ENCODE data around the gene ANO1.
"Not testable (repeated sequence)": the region's sequence is repeated elsewhere in the genome, so short reads cannot be mapped to it uniquely, and the experiment has no call there.

The ANO1 gene

DNA sequence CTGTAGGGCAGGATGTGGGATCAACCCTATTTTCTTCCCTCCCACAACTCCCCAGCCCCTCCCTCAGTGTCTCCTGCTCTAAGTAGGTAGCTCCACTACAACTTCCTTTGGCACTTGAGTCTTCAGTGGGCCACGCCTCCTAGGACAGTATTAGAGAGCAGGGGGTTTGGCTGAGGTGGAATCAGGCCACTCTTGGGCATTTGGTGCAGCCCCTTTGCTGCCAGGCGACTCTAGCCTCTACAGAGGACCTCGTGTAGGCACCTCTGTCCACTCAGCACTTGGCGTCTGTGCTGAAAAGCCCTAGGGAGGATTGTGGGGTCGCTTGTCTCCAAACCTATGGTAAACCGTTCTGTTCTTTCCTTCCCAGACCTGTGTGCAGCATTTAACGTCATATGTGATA, 127.6 kb downstream of the ANO1 start:
- DNase-seq (ENCODE audit: low read depth in 4 of 4, low spot score in 1 of 4): no peak

DNA sequence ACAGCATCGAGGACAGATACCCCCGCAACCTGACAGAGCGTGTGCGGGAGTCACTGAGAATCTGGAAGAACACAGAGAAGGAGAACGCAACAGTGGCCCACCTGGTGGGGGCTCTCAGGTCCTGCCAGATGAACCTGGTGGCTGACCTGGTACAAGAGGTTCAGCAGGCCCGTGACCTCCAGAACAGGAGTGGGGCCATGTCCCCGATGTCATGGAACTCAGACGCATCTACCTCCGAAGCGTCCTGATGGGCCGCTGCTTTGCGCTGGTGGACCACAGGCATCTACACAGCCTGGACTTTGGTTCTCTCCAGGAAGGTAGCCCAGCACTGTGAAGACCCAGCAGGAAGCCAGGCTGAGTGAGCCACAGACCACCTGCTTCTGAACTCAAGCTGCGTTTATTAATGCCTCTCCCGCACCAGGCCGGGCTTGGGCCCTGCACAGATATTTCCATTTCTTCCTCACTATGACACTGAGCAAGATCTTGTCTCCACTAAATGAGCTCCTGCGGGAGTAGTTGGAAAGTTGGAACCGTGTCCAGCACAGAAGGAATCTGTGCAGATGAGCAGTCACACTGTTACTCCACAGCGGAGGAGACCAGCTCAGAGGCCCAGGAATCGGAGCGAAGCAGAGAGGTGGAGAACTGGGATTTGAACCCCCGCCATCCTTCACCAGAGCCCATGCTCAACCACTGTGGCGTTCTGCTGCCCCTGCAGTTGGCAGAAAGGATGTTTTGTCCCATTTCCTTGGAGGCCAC, 128.3 kb downstream of the ANO1 start:
- DNase-seq (ENCODE audit: low read depth in 4 of 4, low spot score in 1 of 4): no peak

GRCh38 chr11:70206982-70207376, 128.9 kb downstream of the ANO1 start:
- DNase-seq (ENCODE audit: low read depth in 4 of 4, low spot score in 1 of 4): no peak

- no peak for DNase-seq (ENCODE audit: low read depth in 4 of 4, low spot score in 1 of 4)
These were observed 129.5 kb downstream of the ANO1 start for GRCh38 chr11:70207531-70208131.

- DNase-seq (ENCODE audit: low read depth in 4 of 4, low spot score in 1 of 4): no peak
These were observed 131.3 kb downstream of the ANO1 start for GRCh38 chr11:70209391-70209912.

DNA sequence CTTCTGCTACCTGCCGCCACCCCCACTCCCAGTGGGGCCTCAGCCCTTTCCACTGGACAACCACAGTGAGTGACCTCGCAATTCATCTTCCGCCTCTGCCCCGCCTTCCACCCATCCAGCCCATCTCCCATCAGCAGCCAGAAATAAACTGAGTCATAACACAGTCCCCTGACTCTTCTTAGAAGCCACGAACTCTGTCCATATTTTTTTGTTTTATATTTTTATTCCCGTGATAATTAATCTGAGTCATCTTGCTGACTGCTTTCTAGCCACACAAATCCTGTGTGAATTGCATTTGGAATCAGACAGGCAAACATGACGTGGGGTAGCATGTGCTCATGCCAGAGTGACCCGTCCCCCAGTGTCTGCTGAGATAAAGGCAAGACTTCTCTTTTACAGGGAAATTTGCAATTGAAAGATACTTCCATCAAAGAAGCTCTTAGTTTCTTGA, 132.0 kb downstream of the ANO1 start:
- no peak for DNase-seq (ENCODE audit: low read depth in 4 of 4, low spot score in 1 of 4)

DNA sequence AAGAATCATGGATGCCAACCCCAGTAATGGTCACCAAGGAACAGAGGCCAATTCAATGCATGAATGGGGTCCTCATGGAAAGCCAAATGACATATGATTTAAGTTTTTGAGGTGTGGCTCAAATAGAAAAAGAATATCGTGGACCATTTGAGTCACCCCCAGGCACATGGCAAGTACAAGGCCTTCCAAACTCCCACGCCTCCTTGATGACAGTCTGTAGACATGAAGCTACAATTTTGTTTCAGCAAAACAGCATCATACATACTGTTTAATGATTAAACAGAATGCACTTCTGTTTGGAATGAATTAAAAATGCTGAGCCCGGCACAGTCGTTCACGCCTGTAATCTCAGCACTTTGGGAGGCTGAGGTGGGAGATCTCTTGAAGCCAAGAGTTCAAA, 132.4 kb downstream of the ANO1 start:
- no peak for DNase-seq (ENCODE audit: low read depth in 4 of 4, low spot score in 1 of 4)

DNA sequence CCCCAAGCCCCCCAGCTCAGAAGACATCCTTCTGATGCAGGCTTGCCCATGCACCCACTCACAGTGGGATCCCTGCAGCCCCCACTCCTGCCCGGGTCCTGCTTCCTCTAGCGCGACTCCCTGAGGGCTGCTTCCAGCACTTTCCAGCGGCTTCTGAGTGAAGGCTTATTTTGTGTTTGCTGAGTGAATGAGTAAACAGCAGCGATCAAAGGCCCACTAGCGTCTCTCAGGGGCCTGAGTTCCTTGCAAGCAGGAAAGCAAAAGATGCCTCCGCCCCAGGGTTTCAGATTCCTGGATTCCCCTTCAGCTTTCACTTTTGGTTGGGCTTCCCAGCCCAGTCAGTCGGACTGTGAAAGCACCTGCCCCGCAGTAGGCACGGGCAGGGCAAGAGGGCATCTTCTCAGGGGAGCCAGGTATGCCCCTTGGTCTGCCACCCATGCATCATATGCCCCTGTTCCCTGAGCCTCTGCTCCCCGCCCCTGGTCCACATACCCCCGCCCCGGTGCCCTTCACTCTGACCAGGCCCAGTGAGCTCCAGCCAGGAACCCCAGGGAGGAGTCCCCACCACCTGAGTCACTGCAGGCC, 134.2 kb downstream of the ANO1 start:
- DNase-seq (ENCODE audit: low read depth in 4 of 4, low spot score in 1 of 4): no peak

- not testable (repeated sequence) for DNase-seq (ENCODE audit: low read depth in 4 of 4, low spot score in 1 of 4)
These were observed 139.3 kb downstream of the ANO1 start for GRCh38 chr11:70217388-70217787.

DNA sequence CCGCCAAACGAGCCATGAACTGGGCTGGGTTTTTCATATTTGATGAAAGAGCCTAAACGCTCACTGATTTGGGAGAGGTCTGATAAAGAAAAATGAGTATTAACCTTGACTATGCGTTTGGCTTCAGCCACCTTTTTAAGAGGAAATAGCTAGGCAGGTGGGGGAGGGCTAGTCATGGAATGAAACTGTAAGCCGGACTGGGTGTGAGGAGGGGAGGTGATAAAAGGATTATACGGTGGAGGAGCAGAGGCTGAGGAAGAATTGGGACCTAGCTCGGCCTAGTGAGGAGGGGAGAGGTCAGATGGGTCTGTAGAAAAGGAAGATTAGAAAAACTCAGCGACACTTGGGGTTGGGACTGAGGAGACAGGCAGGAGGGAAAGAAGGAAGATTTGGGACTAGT, 140.0 kb downstream of the ANO1 start:
- DNase-seq (ENCODE audit: low read depth in 4 of 4, low spot score in 1 of 4): not testable (repeated sequence)

GRCh38 chr11:70220136-70220535, 142.0 kb downstream of the ANO1 start:
- DNase-seq (ENCODE audit: low read depth in 4 of 4, low spot score in 1 of 4): no peak

DNA sequence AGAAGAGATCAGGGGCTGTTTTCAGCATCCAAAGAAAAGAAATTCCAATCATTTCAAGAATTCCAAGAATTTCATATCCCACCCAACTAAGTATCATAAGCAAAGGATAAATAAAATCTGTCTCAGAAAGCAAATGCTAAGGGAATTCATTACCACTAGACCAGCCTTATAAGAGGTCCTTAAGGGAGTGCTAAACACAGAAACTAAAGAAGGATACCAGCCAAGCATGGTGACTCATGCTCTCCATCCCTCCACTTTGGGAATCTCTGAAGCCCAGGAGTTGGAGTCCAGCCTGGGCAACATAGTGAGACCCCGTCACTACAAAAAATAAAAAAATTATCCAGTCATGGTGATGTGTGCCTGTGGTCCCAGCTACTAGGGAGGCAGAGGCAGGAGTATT, 142.8 kb downstream of the ANO1 start:
- DNase-seq (ENCODE audit: low read depth in 4 of 4, low spot score in 1 of 4): no peak

- DNase-seq (ENCODE audit: low read depth in 4 of 4, low spot score in 1 of 4): no peak
These were observed 147.6 kb downstream of the ANO1 start for GRCh38 chr11:70225681-70226177.

- DNase-seq (ENCODE audit: low read depth in 4 of 4, low spot score in 1 of 4): no peak
These were observed 148.1 kb downstream of the ANO1 start for GRCh38 chr11:70226183-70226582.

GRCh38 chr11:70226967-70227366, 148.8 kb downstream of the ANO1 start:
- DNase-seq (ENCODE audit: low read depth in 4 of 4, low spot score in 1 of 4): no peak

- no peak for DNase-seq (ENCODE audit: low read depth in 4 of 4, low spot score in 1 of 4)
These were observed 151.6 kb downstream of the ANO1 start for GRCh38 chr11:70229737-70230136.

GRCh38 chr11:70230151-70230839, 152.2 kb downstream of the ANO1 start:
- no peak for DNase-seq (ENCODE audit: low read depth in 4 of 4, low spot score in 1 of 4)

- DNase-seq (ENCODE audit: low read depth in 4 of 4, low spot score in 1 of 4): no peak
These were observed 153.0 kb downstream of the ANO1 start for GRCh38 chr11:70230840-70231710.

DNA sequence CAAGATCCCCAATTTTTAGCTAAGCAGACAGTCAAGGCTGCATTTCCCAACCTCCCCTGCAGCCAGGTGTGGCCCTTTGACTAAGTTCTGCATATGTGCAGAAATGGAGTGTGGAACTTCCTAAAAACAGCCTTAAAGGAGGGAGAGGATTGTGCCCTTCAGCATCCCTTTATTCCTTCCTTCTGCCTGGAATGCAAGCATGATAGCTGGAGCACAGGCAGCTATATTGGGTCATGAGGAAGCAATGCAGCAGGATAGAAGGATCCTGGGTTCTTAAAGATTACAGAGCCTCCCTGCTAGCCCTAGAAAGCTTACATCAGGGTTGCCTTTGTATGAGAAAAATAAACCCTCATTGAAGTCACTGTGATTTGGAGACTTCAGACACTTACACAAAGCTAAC, 154.9 kb downstream of the ANO1 start:
- no peak for DNase-seq (ENCODE audit: low read depth in 4 of 4, low spot score in 1 of 4)

DNA sequence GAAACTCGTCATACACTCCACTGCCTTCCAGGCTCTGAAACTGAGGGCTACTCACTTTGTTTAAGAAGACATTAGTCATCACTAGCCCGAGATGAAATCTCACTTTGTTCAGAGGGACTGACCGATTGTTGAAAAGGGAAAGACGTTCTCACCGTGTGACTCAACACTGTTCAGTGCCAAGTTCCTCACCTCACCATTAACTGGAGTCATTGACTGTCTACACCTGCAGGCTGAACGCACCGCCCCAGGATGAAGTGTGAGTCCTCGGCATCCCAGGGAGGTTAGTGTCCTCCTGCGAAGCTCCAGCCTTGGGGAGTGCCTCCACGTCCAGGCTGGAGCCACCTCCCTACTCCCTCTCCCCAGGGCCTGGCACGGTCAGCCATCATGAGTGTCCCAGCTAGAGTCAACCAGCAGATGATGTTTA, 155.4 kb downstream of the ANO1 start:
- DNase-seq (ENCODE audit: low read depth in 4 of 4, low spot score in 1 of 4): no peak
